Measurements from ENCODE around the gene ITPKB. TPM values are rescaled to one million over a fixed set of nuclear protein-coding genes. Genes with fewer than 3 reads are reported as not detected.

Gene ITPKB
- total and polyA plus RNA-seq, 7 experiments from 2014 or later = 51.7 to 429 (median 177) TPM

DNA sequence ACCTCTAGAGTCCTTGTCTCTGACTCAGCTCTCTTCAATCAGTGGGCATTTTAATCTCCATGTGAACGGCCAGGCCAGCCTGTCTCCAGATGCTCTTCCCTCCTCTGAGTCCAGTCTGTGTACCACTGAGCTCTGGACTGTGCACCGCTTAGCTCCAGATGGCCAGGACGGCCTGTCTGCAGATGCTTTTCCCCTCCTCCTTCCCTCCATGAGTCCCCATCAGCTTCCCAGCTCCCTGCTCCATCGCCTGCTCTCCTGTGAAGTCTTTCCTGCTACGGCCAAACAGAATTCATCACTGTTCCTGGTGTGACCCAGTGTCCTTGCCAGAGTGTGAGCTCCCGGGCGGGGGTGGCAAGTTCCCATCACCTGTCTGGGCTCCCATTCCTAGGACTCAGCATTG, 148.5 kb downstream of the ITPKB start:
- no peak overlapping the region for H3K4me3 Mint-ChIP-seq
- H3K27me3 Mint-ChIP-seq = peaks cover 0 to 12% (median 0%) of the 10 kb centered on the region in 5 donors
- intact Hi-C loops (cut with micrococcal nuclease) = no loop called here
- no peak overlapping the region for H3K27ac ChIP-seq (ENCODE audit: low read depth, low read length)
- no peak overlapping the region for H3K4me3 ChIP-seq (ENCODE audit: low read length)
- H3K36me3 Mint-ChIP-seq = peaks cover 0 to 4% (median 0%) of the 10 kb centered on the region in 5 donors
- no peaks in the 10 kb centered on the region for H3K9me3 ChIP-seq (ENCODE audit: control insufficient read depth in 2 of 3, low read length in 3 of 3)
- no peaks in the 10 kb centered on the region for H3K27me3 ChIP-seq (ENCODE audit: control insufficient read depth in 2 of 2, insufficient read depth in 2 of 2, low read length in 2 of 2)
- no peak for ATAC-seq
- no peaks in the 10 kb centered on the region for H3K36me3 ChIP-seq (ENCODE audit: control insufficient read depth in 2 of 3, insufficient read depth in 3 of 3, low read length in 3 of 3)
- no peak for DNase-seq
- peaks cover 0 to 4% (median 0%) of the 10 kb centered on the region in 11 donors for H3K9me3 Mint-ChIP-seq
- POLR2A ChIA-PET = no interaction called here
- no peaks in the 10 kb centered on the region for H3K4me1 ChIP-seq (ENCODE audit: control insufficient read depth in 2 of 2, insufficient read depth in 2 of 2, low read length in 2 of 2)
- CTCF ChIA-PET = no interaction called here
- peaks cover 0 to 2% (median 0%) of the 10 kb centered on the region in 7 donors for H3K4me1 Mint-ChIP-seq
- H3K27ac Mint-ChIP-seq = no peak overlapping the region

DNA sequence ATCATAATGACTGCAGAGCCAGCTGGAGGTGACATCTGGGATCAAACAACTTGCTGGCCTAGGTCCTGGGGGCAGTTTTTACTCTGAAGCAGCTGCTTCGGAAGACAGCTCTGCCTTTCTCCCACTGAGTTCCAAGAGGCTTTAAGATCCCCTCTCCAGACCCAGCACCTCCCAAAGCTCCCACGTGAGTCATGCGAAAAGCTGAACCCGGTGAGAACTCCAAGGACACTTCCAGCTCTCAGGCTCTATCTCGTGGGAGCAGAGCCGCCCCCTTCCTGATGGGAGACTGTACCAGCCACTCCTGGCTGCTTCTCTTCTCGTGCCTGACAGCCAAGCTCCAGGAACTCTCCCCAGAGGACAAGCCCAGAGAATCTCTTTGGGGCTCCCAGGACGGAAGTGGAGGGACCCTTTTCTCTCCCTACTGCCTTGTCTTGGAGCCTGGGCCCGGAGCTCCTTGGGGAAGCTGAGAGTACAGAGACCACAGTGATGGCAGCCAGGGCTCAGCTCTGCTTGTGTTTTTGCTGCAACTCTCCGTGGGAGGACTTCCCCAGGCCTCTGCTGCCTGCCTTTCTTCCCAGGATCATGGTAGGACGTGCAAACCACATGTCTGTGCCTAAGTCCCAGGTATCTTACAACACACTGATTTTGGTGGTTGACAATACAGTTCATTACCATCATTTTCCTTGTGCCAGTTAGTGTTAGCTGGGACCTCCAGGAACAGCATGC, 149.9 kb downstream of the ITPKB start:
- no peak overlapping the region for H3K27ac ChIP-seq (ENCODE audit: low read depth, low read length)
- H3K36me3 ChIP-seq (ENCODE audit: control insufficient read depth in 2 of 3, insufficient read depth in 3 of 3, low read length in 3 of 3) = no peaks in the 10 kb centered on the region
- CTCF ChIA-PET = interaction anchor here (0.6 to 0.7 kb wide), 2 partner anchors 19 to 170 kb away, joined by 3 read pairs; no protein-coding TSS in a partner anchor
- no peak for ATAC-seq
- H3K4me3 ChIP-seq (ENCODE audit: low read length) = no peak overlapping the region
- peaks cover 0 to 2% (median 0%) of the 10 kb centered on the region in 7 donors for H3K4me1 Mint-ChIP-seq
- H3K27ac Mint-ChIP-seq = no peak overlapping the region
- H3K9me3 ChIP-seq (ENCODE audit: control insufficient read depth in 2 of 3, low read length in 3 of 3) = no peaks in the 10 kb centered on the region
- H3K27me3 ChIP-seq (ENCODE audit: control insufficient read depth in 2 of 2, insufficient read depth in 2 of 2, low read length in 2 of 2) = no peaks in the 10 kb centered on the region
- H3K27me3 Mint-ChIP-seq = peaks cover 0 to 11% (median 0%) of the 10 kb centered on the region in 5 donors
- intact Hi-C loops (cut with micrococcal nuclease) = no loop called here
- no peaks in the 10 kb centered on the region for H3K36me3 Mint-ChIP-seq
- POLR2A ChIA-PET = no interaction called here
- DNase-seq = no peak
- no peaks in the 10 kb centered on the region for H3K4me1 ChIP-seq (ENCODE audit: control insufficient read depth in 2 of 2, insufficient read depth in 2 of 2, low read length in 2 of 2)
- H3K9me3 Mint-ChIP-seq = no peaks in the 10 kb centered on the region
- H3K4me3 Mint-ChIP-seq = no peak overlapping the region

DNA sequence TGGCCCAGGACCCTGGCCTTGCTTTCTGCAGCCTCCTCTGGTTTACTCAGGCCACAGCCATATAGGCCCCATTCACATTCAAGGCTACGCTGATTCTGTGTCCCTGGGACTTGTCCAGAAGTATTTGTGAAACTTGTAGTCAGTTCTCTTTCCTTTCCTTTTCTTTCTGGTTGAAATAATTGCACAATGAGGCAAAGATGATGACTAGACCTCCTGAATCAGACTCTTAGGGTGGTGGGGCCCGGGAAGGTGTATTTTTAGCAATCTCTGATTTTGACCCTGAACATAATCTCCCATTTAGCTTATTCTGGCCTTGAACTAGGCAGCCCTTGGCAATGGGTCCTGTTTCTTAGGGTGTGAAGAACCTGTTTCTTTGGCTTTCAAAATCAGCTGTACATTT, 150.6 kb downstream of the ITPKB start:
- no peaks in the 10 kb centered on the region for H3K36me3 Mint-ChIP-seq
- no peaks in the 10 kb centered on the region for H3K27me3 ChIP-seq (ENCODE audit: control insufficient read depth in 2 of 2, insufficient read depth in 2 of 2, low read length in 2 of 2)
- H3K9me3 Mint-ChIP-seq = no peaks in the 10 kb centered on the region
- H3K27me3 Mint-ChIP-seq = peaks cover 0 to 8% (median 0%) of the 10 kb centered on the region in 5 donors
- CTCF ChIA-PET = interaction anchor here (0.7 kb wide), 1 partner anchor 20 kb away, joined by 3 read pairs; no protein-coding TSS in a partner anchor
- H3K4me1 Mint-ChIP-seq = peaks cover 0 to 7% (median 0%) of the 10 kb centered on the region in 7 donors
- intact Hi-C loops (cut with micrococcal nuclease) = no loop called here
- no peaks in the 10 kb centered on the region for H3K9me3 ChIP-seq (ENCODE audit: control insufficient read depth in 2 of 3, low read length in 3 of 3)
- POLR2A ChIA-PET = no interaction called here
- ATAC-seq (no peak), DNase-seq (no peak)
- no peaks in the 10 kb centered on the region for H3K4me1 ChIP-seq (ENCODE audit: control insufficient read depth in 2 of 2, insufficient read depth in 2 of 2, low read length in 2 of 2)
- no peak overlapping the region for H3K27ac ChIP-seq (ENCODE audit: low read depth, low read length)
- H3K4me3 Mint-ChIP-seq = no peak overlapping the region
- H3K4me3 ChIP-seq (ENCODE audit: low read length) = no peak overlapping the region
- H3K27ac Mint-ChIP-seq = no peak overlapping the region
- H3K36me3 ChIP-seq (ENCODE audit: control insufficient read depth in 2 of 3, insufficient read depth in 3 of 3, low read length in 3 of 3) = no peaks in the 10 kb centered on the region

DNA sequence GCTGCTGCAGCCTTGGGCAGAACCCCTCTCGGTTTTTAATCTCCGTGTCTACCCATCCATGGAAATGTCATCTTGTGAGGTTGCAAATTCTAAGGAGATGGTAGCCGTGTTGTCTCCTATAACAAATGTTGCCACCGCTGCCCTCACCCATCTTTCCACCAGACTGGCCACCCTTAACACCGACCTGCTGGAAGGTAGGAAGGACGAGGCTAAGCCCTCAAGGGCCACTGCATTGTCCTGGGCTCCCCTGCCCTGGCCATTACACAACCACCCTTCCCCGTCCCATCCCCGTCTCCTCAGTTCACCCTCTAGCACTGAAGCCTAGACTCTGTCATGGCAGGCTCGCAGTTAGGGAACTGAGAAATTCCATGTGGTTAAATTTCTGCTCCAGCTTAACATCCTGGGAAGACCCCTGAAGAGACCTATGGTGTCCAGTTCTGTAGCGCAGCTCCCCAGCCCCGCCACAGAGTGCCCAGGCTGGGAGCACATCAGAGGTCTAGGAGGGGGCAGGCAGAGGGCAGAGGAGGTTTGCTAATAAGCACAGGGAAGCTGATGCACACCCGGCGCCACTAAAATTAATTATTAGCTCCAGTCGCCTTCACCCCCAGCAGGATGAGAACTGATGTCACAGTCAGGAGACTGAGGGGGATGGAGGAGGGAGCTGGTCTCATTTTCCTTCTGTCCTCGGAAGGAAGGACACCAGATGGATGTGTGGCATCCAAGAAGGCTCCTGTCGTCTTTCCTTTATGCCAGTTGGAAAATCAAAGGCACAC, 152.2 kb downstream of the ITPKB start:
- no peaks in the 10 kb centered on the region for H3K4me1 ChIP-seq (ENCODE audit: control insufficient read depth in 2 of 2, insufficient read depth in 2 of 2, low read length in 2 of 2)
- Mint-ChIP-seq H3K27me3 (peaks cover 0 to 7% (median 0%) of the 10 kb centered on the region in 5 donors), H3K27ac (no peak overlapping the region), H3K4me3 (no peak overlapping the region), H3K4me1 (peaks cover 0 to 7% (median 0%) of the 10 kb centered on the region in 7 donors), H3K9me3 (no peaks in the 10 kb centered on the region), H3K36me3 (no peaks in the 10 kb centered on the region)
- CTCF ChIA-PET = interaction anchor here (1.0 kb wide), 1 partner anchor 40 kb away, joined by 3 read pairs; no protein-coding TSS in a partner anchor
- no peak overlapping the region for H3K4me3 ChIP-seq (ENCODE audit: low read length)
- H3K27me3 ChIP-seq (ENCODE audit: control insufficient read depth in 2 of 2, insufficient read depth in 2 of 2, low read length in 2 of 2) = no peaks in the 10 kb centered on the region
- intact Hi-C loops (cut with micrococcal nuclease) = no loop called here
- no peak overlapping the region for H3K27ac ChIP-seq (ENCODE audit: low read depth, low read length)
- POLR2A ChIA-PET = no interaction called here
- DNase-seq (no peak), ATAC-seq (no peak)
- no peaks in the 10 kb centered on the region for H3K36me3 ChIP-seq (ENCODE audit: control insufficient read depth in 2 of 3, insufficient read depth in 3 of 3, low read length in 3 of 3)
- H3K9me3 ChIP-seq (ENCODE audit: control insufficient read depth in 2 of 3, low read length in 3 of 3) = no peaks in the 10 kb centered on the region

DNA sequence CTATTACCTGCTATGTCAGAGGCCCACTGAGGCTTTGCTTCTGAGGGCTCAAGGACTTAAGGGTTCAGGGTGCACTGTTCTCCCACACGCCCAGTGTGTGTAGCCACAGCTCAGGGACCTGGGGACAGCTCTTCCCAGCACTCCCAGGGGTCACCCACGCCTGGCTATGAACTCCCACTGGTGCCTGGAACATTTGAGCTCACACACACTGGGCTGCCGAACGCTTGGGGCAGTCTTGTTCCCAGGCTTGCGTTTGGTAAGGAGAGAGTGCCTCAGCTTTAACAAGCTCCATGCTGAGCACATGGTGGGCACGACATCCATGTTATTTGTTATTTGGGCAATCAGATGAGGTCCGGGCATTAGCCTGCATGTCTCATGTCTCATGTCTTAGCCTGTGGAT, 153.0 kb downstream of the ITPKB start:
- CTCF ChIA-PET = interaction anchor here (1.0 kb wide), 1 partner anchor 39 kb away, joined by 3 read pairs; no protein-coding TSS in a partner anchor
- Histone ChIP-seq H3K4me3 (ENCODE audit: low read length) (no peak overlapping the region), H3K4me1 (ENCODE audit: control insufficient read depth in 2 of 2, insufficient read depth in 2 of 2, low read length in 2 of 2) (no peaks in the 10 kb centered on the region), H3K9me3 (ENCODE audit: control insufficient read depth in 2 of 3, low read length in 3 of 3) (no peaks in the 10 kb centered on the region), H3K27me3 (ENCODE audit: control insufficient read depth in 2 of 2, insufficient read depth in 2 of 2, low read length in 2 of 2) (no peaks in the 10 kb centered on the region), H3K36me3 (ENCODE audit: control insufficient read depth in 2 of 3, insufficient read depth in 3 of 3, low read length in 3 of 3) (no peaks in the 10 kb centered on the region), H3K27ac (ENCODE audit: low read depth, low read length) (no peak overlapping the region)
- H3K27ac Mint-ChIP-seq = no peak overlapping the region
- no peak overlapping the region for H3K4me3 Mint-ChIP-seq
- intact Hi-C loops (cut with micrococcal nuclease) = no loop called here
- H3K9me3 Mint-ChIP-seq = no peaks in the 10 kb centered on the region
- H3K36me3 Mint-ChIP-seq = no peaks in the 10 kb centered on the region
- peaks cover 0 to 7% (median 0%) of the 10 kb centered on the region in 5 donors for H3K27me3 Mint-ChIP-seq
- no peak for DNase-seq
- peaks cover 0 to 7% (median 0%) of the 10 kb centered on the region in 7 donors for H3K4me1 Mint-ChIP-seq
- POLR2A ChIA-PET = no interaction called here
- ATAC-seq = no peak

DNA sequence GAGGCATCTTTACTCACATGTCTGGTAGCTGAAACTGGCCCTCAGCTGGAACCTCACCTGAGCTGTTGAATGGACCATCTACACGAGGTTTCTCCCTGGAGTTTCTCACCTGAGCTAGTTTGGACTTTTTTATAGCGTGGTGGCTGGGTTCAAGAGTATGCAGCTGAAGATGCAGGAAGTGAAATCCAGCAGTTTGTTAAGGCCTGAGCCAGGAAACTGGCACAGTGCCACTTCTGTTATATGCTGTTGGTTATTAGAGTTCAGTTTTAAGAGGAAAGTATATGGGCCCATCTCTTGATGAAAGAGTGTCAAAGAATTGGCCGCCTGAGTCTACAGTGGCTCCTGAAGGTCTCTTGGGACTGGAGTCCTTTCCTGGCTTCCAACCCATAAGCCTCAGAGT, 154.9 kb downstream of the ITPKB start:
- intact Hi-C loops (cut with micrococcal nuclease) = no loop called here
- POLR2A ChIA-PET = interaction anchor here (0.5 kb wide), 1 partner anchor 136 kb away, joined by 3 read pairs; no protein-coding TSS in a partner anchor
- Mint-ChIP-seq H3K36me3 (no peaks in the 10 kb centered on the region), H3K4me3 (no peak overlapping the region), H3K27me3 (peaks cover 0 to 4% (median 0%) of the 10 kb centered on the region in 5 donors), H3K9me3 (no peaks in the 10 kb centered on the region), H3K27ac (no peak overlapping the region), H3K4me1 (peaks cover 0 to 7% (median 0%) of the 10 kb centered on the region in 7 donors)
- Histone ChIP-seq H3K9me3 (ENCODE audit: control insufficient read depth in 2 of 3, low read length in 3 of 3) (no peaks in the 10 kb centered on the region), H3K4me1 (ENCODE audit: control insufficient read depth in 2 of 2, insufficient read depth in 2 of 2, low read length in 2 of 2) (no peaks in the 10 kb centered on the region), H3K27ac (ENCODE audit: low read depth, low read length) (no peak overlapping the region), H3K4me3 (ENCODE audit: low read length) (no peak overlapping the region), H3K27me3 (ENCODE audit: control insufficient read depth in 2 of 2, insufficient read depth in 2 of 2, low read length in 2 of 2) (no peaks in the 10 kb centered on the region), H3K36me3 (ENCODE audit: control insufficient read depth in 2 of 3, insufficient read depth in 3 of 3, low read length in 3 of 3) (no peaks in the 10 kb centered on the region)
- DNase-seq (no peak), ATAC-seq (no peak)
- CTCF ChIA-PET = no interaction called here

Data from naive thymus-derived CD4-positive, alpha-beta T cell (primary cell).